PFSK-1 (cell line): Measurements from ENCODE around the gene NOX1.

ENCODE experiments used
- FOXP2 ChIP-seq: optimal IDR thresholded peaks from 2 replicates; pipeline ENCODE3; 2011; ENCODE audit warnings: borderline replicate concordance, control low read depth, inconsistent platforms; ENCODE audit not compliant: insufficient read depth; ENCODE audit errors: extremely low read length, extremely low read depth
- POLR2AphosphoS5 ChIP-seq: IDR thresholded peaks from 2 replicates; pipeline ENCODE4 v1.6.1; 2012; ENCODE audit warnings: low read depth, mild to moderate bottlenecking, control low read depth, low read length, moderate library complexity
- SIN3A ChIP-seq: IDR thresholded peaks from 2 replicates; pipeline ENCODE4 v1.6.1; 2012; ENCODE audit warnings: mild to moderate bottlenecking, low read length, moderate library complexity, borderline replicate concordance; ENCODE audit not compliant: insufficient read depth
- TAF1 ChIP-seq: IDR thresholded peaks from 2 replicates; pipeline ENCODE4 v1.6.1; 2012; ENCODE audit warnings: low read length, control low read depth, borderline replicate concordance; ENCODE audit not compliant: insufficient read depth
- TF ChIP-seq, protein P1 (sequence below), 2 experiments: IDR thresholded peaks; 2 replicates each; pipeline versions ENCODE4 v1.6.1 to v1.8.0; 2011 to 2012; ENCODE audit warnings: low read depth in 2 of 2, low read length in 2 of 2, control low read depth in 1 of 2, inconsistent platforms in 1 of 2, mild to moderate bottlenecking in 1 of 2, moderate library complexity in 1 of 2; ENCODE audit not compliant: insufficient read depth in 1 of 2

NOX1 gene

DNA sequence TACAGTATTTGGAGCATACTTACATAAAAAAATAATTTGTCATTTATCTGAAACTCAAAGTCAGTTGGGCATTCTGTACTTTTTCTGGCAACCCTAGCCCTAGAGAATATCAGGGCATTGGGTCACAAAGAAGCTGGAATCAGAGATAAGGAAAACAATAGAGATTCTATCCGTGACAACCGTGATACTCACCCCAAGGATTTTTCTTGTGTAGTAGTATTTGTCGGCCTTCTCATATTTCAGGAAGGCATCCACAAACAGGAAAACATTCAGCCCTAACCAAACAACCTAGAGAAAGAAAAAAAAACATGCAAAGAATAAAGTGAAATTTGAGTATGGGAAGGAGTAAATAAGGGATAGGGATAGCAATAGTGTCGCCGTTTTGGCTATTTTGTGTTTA is 3.6 kb downstream of the NOX1 start:
- TF ChIP-seq POLR2AphosphoS5 = no peak
- TF ChIP-seq SIN3A = no peak
- TF ChIP-seq, protein P1, sequence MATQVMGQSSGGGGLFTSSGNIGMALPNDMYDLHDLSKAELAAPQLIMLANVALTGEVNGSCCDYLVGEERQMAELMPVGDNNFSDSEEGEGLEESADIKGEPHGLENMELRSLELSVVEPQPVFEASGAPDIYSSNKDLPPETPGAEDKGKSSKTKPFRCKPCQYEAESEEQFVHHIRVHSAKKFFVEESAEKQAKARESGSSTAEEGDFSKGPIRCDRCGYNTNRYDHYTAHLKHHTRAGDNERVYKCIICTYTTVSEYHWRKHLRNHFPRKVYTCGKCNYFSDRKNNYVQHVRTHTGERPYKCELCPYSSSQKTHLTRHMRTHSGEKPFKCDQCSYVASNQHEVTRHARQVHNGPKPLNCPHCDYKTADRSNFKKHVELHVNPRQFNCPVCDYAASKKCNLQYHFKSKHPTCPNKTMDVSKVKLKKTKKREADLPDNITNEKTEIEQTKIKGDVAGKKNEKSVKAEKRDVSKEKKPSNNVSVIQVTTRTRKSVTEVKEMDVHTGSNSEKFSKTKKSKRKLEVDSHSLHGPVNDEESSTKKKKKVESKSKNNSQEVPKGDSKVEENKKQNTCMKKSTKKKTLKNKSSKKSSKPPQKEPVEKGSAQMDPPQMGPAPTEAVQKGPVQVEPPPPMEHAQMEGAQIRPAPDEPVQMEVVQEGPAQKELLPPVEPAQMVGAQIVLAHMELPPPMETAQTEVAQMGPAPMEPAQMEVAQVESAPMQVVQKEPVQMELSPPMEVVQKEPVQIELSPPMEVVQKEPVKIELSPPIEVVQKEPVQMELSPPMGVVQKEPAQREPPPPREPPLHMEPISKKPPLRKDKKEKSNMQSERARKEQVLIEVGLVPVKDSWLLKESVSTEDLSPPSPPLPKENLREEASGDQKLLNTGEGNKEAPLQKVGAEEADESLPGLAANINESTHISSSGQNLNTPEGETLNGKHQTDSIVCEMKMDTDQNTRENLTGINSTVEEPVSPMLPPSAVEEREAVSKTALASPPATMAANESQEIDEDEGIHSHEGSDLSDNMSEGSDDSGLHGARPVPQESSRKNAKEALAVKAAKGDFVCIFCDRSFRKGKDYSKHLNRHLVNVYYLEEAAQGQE (IDR thresholded peaks at IDR 0.05; ENCODE audit: insufficient read depth in 1 of 2, low read depth in 2 of 2, low read length in 2 of 2) = no peak
- no peak for TF ChIP-seq FOXP2
- no peak for TF ChIP-seq TAF1

DNA sequence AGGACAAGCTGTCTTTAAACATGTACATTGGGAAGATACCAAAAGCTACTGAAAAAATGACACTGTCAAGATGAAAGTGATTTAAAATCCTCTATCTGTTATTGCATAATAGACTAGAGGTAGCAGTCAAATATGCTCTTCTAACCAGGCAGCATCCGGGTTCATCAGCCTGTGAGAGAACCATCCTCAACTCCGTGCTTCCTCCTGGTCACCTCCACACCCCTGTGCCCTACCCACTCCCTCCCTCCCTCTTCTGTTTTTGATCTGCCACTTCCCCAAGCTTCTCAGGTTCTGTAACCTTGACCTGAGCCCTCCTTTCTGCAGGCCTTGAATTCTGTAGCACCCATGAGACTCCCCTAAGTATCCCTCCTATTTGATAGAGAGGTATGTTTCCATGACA is 5.9 kb downstream of the NOX1 start:
- TF ChIP-seq FOXP2 = no peak
- TF ChIP-seq TAF1 = no peak
- no peak for TF ChIP-seq POLR2AphosphoS5
- TF ChIP-seq SIN3A = no peak
- TF ChIP-seq, protein P1 (IDR thresholded peaks at IDR 0.05; ENCODE audit: insufficient read depth in 1 of 2, low read depth in 2 of 2, low read length in 2 of 2) = no peak

DNA sequence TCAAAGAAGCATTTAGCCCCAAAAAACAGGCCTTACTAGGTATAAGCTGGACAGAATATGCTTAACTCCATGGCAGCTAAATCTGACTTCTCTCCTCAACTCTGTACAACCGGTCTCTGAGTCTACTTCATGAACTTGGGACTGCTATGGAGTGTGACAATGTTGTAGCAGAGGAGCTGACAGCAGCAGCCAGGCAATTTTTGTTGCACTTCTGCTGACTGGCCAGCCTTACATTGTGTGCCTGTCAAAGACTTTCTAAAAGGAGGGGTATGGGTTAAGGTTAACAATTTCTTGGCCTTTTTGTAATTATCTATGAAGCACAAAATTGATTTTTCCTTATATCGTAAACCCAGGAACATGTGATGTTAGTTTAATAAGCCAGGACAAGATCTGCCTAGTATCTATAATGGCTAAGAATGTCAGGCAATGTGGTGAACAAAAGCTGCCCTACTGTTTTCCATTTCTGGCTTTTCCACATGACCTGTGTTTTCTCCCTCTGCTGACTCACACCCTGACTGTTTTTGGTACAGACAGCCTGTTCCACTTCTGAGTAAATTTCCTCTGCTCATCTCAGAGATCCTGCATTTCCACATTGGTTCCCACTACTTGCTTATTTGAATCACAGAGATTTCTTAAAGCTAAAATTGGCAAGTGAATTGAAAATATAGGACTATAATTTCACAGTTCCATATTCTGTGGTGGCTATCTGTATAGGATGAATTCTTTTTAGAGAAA is 9.3 kb downstream of the NOX1 start:
- TF ChIP-seq TAF1 (no peak), POLR2AphosphoS5 (no peak), FOXP2 (no peak), SIN3A (no peak)
- TF ChIP-seq, protein P1 (IDR thresholded peaks at IDR 0.05; ENCODE audit: insufficient read depth in 1 of 2, low read depth in 2 of 2, low read length in 2 of 2) = no peak

DNA sequence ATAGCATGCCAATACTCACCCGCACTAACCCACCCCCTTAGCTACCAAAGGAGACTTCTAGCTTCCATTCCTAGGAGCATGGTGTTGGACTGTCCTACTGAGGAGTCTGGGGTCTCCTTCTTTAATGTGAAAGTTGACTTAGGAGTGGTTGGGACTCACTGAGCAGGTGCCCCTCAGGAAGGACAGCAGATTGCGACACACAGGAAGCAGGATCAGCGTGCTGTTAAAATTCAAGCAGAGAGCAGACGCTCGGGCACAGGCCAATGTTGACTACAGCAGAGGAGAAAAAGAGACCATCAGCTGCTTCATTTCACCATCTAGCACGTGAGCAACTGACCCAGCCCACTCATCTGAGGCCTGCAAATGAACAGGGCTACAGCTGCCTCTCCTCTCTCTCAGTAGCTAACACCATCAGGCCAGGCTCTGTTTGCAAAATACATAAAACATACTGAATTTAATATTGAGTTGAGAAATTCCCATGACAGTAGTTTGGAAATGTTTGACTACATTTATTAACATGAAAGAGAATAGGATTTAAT is 10.8 kb downstream of the NOX1 start:
- TF ChIP-seq FOXP2 (no peak), SIN3A (no peak), TAF1 (no peak), POLR2AphosphoS5 (no peak)
- TF ChIP-seq, protein P1 (IDR thresholded peaks at IDR 0.05; ENCODE audit: insufficient read depth in 1 of 2, low read depth in 2 of 2, low read length in 2 of 2) = no peak
